Upper lobe of right lung (tissue), 1 donor: ENCODE measurements around the gene EXOC2. TPM values are rescaled to one million over a fixed set of nuclear protein-coding genes. Genes with fewer than 3 reads are reported as not detected.

Experiments used
- ATAC-seq: fragments of 200-7000 bp; cut with Tn5 transposase; one replicate; pipeline ENCODE4 v1.9.1; 2020; ENCODE audit warnings: mild to moderate bottlenecking, moderate library complexity
- DNase-seq: peaks from one replicate; pipeline ENCODE4 v3.0.0-alpha.2; 2020
- H3K27ac ChIP-seq: fragments of 200-600 bp; one replicate; pipeline ENCODE4 v1.8.0; 2022
- H3K27me3 ChIP-seq: fragments of 200-600 bp; one replicate; pipeline ENCODE4 v1.8.0; 2022; ENCODE audit warnings: mild to moderate bottlenecking
- H3K36me3 ChIP-seq: fragments of 200-600 bp; one replicate; pipeline ENCODE4 v1.8.0; 2022
- H3K4me1 ChIP-seq: fragments of 200-600 bp; one replicate; pipeline ENCODE4 v1.8.0; 2022
- H3K4me3 ChIP-seq: fragments of 200-600 bp; one replicate; pipeline ENCODE4 v1.8.0; 2022; ENCODE audit warnings: mild to moderate bottlenecking
- H3K9me3 ChIP-seq: fragments of 200-600 bp; one replicate; pipeline ENCODE4 v1.8.0; 2022
- intact Hi-C: fragments of 100-400 bp; cut with DNase I; formaldehyde crosslinking; loops from one replicate; pipeline ENCODE4 v1.11.0; 2022
- total RNA-seq: library from RNA; stranded (reverse); fragmentation: NEBNext Ultra II Directional; extraction: Animal tissue kit (Norgen Biotek cat#: 25700); gene quantifications from one replicate; pipeline ENCODE4 v1.2.1, GENCODE V29; 2021
- TF ChIP-seq, protein P1 (sequence below): fragments of 200-600 bp; IDR thresholded peaks from one replicate; pipeline ENCODE4 v1.8.0; 2022; ENCODE audit warnings: antibody characterized with exemption
- donor health status: DM: no; HTN: yes; CAD: no; lungs with severe emphysema.

Gene EXOC2
- total RNA-seq, 1 donor from 2014 or later: 31.2 TPM

- Histone ChIP-seq H3K36me3 (peaks cover 33% of the 10 kb centered on the region), H3K4me3 (no peak overlapping the region), H3K9me3 (no peaks in the 10 kb centered on the region), H3K27ac (no peak overlapping the region), H3K27me3 (no peaks in the 10 kb centered on the region), H3K4me1 (no peaks in the 10 kb centered on the region)
- DNase-seq: no peak
- TF ChIP-seq, protein P1, sequence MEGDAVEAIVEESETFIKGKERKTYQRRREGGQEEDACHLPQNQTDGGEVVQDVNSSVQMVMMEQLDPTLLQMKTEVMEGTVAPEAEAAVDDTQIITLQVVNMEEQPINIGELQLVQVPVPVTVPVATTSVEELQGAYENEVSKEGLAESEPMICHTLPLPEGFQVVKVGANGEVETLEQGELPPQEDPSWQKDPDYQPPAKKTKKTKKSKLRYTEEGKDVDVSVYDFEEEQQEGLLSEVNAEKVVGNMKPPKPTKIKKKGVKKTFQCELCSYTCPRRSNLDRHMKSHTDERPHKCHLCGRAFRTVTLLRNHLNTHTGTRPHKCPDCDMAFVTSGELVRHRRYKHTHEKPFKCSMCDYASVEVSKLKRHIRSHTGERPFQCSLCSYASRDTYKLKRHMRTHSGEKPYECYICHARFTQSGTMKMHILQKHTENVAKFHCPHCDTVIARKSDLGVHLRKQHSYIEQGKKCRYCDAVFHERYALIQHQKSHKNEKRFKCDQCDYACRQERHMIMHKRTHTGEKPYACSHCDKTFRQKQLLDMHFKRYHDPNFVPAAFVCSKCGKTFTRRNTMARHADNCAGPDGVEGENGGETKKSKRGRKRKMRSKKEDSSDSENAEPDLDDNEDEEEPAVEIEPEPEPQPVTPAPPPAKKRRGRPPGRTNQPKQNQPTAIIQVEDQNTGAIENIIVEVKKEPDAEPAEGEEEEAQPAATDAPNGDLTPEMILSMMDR: no peak
- intact Hi-C loops: no loop called here
- ATAC-seq: no peak
Measured at GRCh38 chr6:492178-492577, 200.8 kb downstream of the EXOC2 start.

GRCh38 chr6:491233-491632 lies 201.7 kb downstream of the EXOC2 start:
- Histone ChIP-seq H3K27ac (no peak overlapping the region), H3K4me1 (no peaks in the 10 kb centered on the region), H3K36me3 (peaks cover 24% of the 10 kb centered on the region), H3K27me3 (no peaks in the 10 kb centered on the region), H3K9me3 (no peaks in the 10 kb centered on the region), H3K4me3 (no peak overlapping the region)
- DNase-seq: no peak
- TF ChIP-seq, protein P1: no peak
- intact Hi-C loops: no loop called here
- no peak for ATAC-seq

DNA sequence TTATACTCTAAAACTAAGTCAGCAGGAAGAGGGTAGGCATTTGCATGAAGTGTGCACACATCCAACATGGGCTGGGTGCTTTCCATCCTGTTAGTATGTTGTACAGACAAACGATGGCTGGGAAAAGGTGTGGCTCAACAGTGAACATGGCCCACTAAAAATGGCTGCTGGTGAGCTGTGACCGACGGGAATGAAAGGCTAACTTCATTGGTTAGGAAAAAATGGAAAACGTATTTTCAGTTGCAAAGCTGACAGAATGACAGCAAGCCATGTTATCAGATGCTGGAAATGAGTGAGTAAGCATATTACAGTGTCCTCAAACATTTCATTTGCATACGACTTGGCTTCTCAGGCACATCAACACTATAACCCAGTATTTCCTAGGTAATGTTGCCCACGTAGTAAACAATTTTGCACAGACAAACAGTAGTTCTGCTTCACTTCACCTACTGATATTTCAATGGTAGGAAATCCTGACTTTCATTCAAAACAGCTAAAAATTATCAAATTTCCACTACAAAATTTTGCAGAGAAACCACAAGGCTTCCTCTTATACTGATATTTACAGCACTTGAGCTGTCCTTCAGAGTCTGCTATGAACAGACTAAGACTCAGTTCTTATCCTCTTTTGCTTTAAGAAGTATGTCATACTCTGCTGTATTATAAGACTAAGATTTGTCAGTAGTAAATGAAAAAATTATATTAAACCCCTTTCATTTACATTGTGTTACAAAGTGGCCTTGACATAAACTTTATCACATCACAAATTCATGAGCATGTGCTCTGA lies 202.5 kb downstream of the EXOC2 start:
- Histone ChIP-seq H3K4me1 (no peaks in the 10 kb centered on the region), H3K4me3 (no peak overlapping the region), H3K27ac (no peak overlapping the region), H3K36me3 (peaks cover 23% of the 10 kb centered on the region), H3K9me3 (no peaks in the 10 kb centered on the region), H3K27me3 (no peaks in the 10 kb centered on the region)
- ATAC-seq: no peak
- intact Hi-C loops: no loop called here
- TF ChIP-seq, protein P1: no peak
- no peak for DNase-seq

GRCh38 chr6:489762-490161 lies 203.2 kb downstream of the EXOC2 start:
- Histone ChIP-seq H3K27ac (no peak overlapping the region), H3K9me3 (no peaks in the 10 kb centered on the region), H3K27me3 (no peaks in the 10 kb centered on the region), H3K4me3 (no peak overlapping the region), H3K4me1 (no peaks in the 10 kb centered on the region), H3K36me3 (peaks cover 27% of the 10 kb centered on the region)
- intact Hi-C loops: no loop called here
- DNase-seq (no peak), ATAC-seq (no peak)
- TF ChIP-seq, protein P1: no peak

GRCh38 chr6:489001-489400 lies 203.9 kb downstream of the EXOC2 start:
- Histone ChIP-seq H3K4me3 (no peak overlapping the region), H3K9me3 (no peaks in the 10 kb centered on the region), H3K27me3 (no peaks in the 10 kb centered on the region), H3K36me3 (peaks cover 29% of the 10 kb centered on the region), H3K4me1 (no peaks in the 10 kb centered on the region), H3K27ac (no peak overlapping the region)
- DNase-seq (no peak), ATAC-seq (no peak)
- TF ChIP-seq, protein P1: no peak
- intact Hi-C loops: no loop called here
